ENCODE data around the gene TBC1D3B. TPM values are rescaled to one million over a fixed set of nuclear protein-coding genes. Genes with fewer than 3 reads are reported as not detected.

Gene TBC1D3B
- total RNA-seq, 1 donor from 2014 or later, result 14.5 TPM

GRCh38 chr17:36144981-36145729 is 31.3 kb downstream of the TBC1D3B start:
- H3K27ac Mint-ChIP-seq, result no peak overlapping the region
- H3K27me3 Mint-ChIP-seq, result peaks cover 13% of the 10 kb centered on the region
- no peaks in the 10 kb centered on the region for H3K9me3 Mint-ChIP-seq
- no peak for DNase-seq (ENCODE audit: extremely low spot score, unreplicated experiment)
- no peaks in the 10 kb centered on the region for H3K36me3 Mint-ChIP-seq
- no peak overlapping the region for H3K4me3 Mint-ChIP-seq
- TF ChIP-seq, protein P1, sequence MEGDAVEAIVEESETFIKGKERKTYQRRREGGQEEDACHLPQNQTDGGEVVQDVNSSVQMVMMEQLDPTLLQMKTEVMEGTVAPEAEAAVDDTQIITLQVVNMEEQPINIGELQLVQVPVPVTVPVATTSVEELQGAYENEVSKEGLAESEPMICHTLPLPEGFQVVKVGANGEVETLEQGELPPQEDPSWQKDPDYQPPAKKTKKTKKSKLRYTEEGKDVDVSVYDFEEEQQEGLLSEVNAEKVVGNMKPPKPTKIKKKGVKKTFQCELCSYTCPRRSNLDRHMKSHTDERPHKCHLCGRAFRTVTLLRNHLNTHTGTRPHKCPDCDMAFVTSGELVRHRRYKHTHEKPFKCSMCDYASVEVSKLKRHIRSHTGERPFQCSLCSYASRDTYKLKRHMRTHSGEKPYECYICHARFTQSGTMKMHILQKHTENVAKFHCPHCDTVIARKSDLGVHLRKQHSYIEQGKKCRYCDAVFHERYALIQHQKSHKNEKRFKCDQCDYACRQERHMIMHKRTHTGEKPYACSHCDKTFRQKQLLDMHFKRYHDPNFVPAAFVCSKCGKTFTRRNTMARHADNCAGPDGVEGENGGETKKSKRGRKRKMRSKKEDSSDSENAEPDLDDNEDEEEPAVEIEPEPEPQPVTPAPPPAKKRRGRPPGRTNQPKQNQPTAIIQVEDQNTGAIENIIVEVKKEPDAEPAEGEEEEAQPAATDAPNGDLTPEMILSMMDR (conservative IDR thresholded peaks at IDR 0.05), result no peak
- H3K4me1 Mint-ChIP-seq (ENCODE audit: unreplicated experiment), result no peaks in the 10 kb centered on the region

DNA sequence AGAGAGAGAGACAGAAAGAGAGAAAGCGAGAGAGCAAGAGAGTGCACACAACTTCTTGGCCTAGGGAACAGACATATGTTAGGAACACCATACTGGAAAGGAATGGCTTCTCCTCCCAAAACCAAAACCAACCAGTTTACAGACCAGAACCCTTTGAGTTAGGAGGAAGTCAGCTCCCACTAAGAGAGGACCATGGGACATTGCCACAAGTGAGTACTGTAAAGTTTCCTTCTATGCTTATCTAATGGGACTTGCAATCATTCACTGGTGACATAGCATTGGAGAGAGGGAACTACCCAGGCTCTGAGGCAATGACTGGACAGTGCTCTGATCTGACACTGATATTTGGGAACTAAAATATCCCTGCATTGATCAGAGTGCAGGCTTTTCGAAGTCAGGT is 32.4 kb downstream of the TBC1D3B start:
- TF ChIP-seq, protein P1 (conservative IDR thresholded peaks at IDR 0.05), result no peak
- no peak overlapping the region for H3K27ac Mint-ChIP-seq
- H3K4me3 Mint-ChIP-seq, result no peak overlapping the region
- H3K36me3 Mint-ChIP-seq, result no peaks in the 10 kb centered on the region
- DNase-seq (ENCODE audit: extremely low spot score, unreplicated experiment), result no peak
- H3K4me1 Mint-ChIP-seq (ENCODE audit: unreplicated experiment), result no peaks in the 10 kb centered on the region
- no peaks in the 10 kb centered on the region for H3K9me3 Mint-ChIP-seq
- H3K27me3 Mint-ChIP-seq, result peaks cover 10% of the 10 kb centered on the region

DNA sequence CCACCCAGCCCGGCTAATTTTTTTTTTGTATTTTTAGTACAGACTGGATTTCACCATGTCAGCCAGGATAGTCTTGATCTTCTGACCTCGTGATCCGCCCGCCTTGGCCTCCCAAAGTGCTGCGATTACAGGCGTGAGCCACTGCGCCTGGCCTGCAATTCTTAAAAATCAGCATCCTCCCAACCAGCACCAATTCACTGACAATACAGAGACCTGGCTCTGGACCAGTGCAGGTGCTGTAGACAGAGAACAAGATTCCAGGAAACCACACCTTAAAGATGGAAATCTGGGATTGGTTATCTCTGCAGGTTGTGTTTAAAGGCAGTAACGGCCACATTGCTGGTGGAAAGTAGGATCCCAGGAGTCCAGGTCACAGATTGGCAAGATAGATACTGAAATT is 33.6 kb downstream of the TBC1D3B start:
- no peak for DNase-seq (ENCODE audit: extremely low spot score, unreplicated experiment)
- Mint-ChIP-seq H3K36me3 (no peaks in the 10 kb centered on the region), H3K4me3 (no peak overlapping the region), H3K4me1 (ENCODE audit: unreplicated experiment) (no peaks in the 10 kb centered on the region), H3K27me3 (peaks cover 8% of the 10 kb centered on the region), H3K9me3 (peaks cover 4% of the 10 kb centered on the region), H3K27ac (no peak overlapping the region)
- TF ChIP-seq, protein P1 (conservative IDR thresholded peaks at IDR 0.05), result no peak

GRCh38 chr17:36142235-36142634 is 34.2 kb downstream of the TBC1D3B start:
- Mint-ChIP-seq H3K4me1 (ENCODE audit: unreplicated experiment) (no peaks in the 10 kb centered on the region), H3K36me3 (no peaks in the 10 kb centered on the region), H3K27ac (no peak overlapping the region), H3K4me3 (no peak overlapping the region), H3K27me3 (peaks cover 7% of the 10 kb centered on the region), H3K9me3 (peaks cover 4% of the 10 kb centered on the region)
- TF ChIP-seq, protein P1 (conservative IDR thresholded peaks at IDR 0.05), result no peak
- no peak for DNase-seq (ENCODE audit: extremely low spot score, unreplicated experiment)

GRCh38 chr17:36136439-36136838 is 40.0 kb downstream of the TBC1D3B start:
- no peak overlapping the region for H3K4me3 Mint-ChIP-seq
- DNase-seq (ENCODE audit: extremely low spot score, unreplicated experiment), result no peak
- TF ChIP-seq, protein P1 (conservative IDR thresholded peaks at IDR 0.05), result no peak
- no peak overlapping the region for H3K27ac Mint-ChIP-seq
- peaks cover 7% of the 10 kb centered on the region for H3K27me3 Mint-ChIP-seq
- H3K36me3 Mint-ChIP-seq, result no peaks in the 10 kb centered on the region
- H3K4me1 Mint-ChIP-seq (ENCODE audit: unreplicated experiment), result peaks cover 16% of the 10 kb centered on the region
- peaks cover 4% of the 10 kb centered on the region for H3K9me3 Mint-ChIP-seq
